Myocyte (in vitro differentiated cells): ENCODE measurements around the gene MAPRE2. TPM values are rescaled to one million over a fixed set of nuclear protein-coding genes. Genes with fewer than 3 reads are reported as not detected.
"Not testable (repeated sequence)": the region's sequence is repeated elsewhere in the genome, so short reads cannot be mapped to it uniquely, and the experiment has no call there.

Experiments used
- DNase-seq: peaks from one replicate; pipeline ENCODE4 v3.0.0-alpha.2; 2012; ENCODE audit warnings: low read depth
- total RNA-seq: library from RNA; depleted of rRNA; stranded (reverse); fragments of >200 nt; gene quantifications from 2 replicates; pipeline ENCODE4 v1.2.3, GENCODE V29; 2014

MAPRE2 gene
- total RNA-seq, 1 donor from 2014 or later, result 38.2 TPM

GRCh38 chr18:35089382-35089781 is 48.2 kb downstream of the MAPRE2 start:
- no peak for DNase-seq

- DNase-seq, result no peak
Observed at GRCh38 chr18:35089891-35090550, 48.8 kb downstream of the MAPRE2 start.

GRCh38 chr18:35091841-35092240 is 50.6 kb downstream of the MAPRE2 start:
- no peak for DNase-seq

- no peak for DNase-seq
Observed at GRCh38 chr18:35095983-35096676, 54.9 kb downstream of the MAPRE2 start.

GRCh38 chr18:35096677-35097011 is 55.4 kb downstream of the MAPRE2 start:
- no peak for DNase-seq

- DNase-seq, result no peak
Observed at GRCh38 chr18:35097195-35097594, 56.0 kb downstream of the MAPRE2 start.

- no peak for DNase-seq
Observed at GRCh38 chr18:35097763-35098162, 56.5 kb downstream of the MAPRE2 start.

- DNase-seq, result no peak
Observed at GRCh38 chr18:35099911-35100310, 58.7 kb downstream of the MAPRE2 start.

- no peak for DNase-seq
Observed at GRCh38 chr18:35104391-35105051, 63.3 kb downstream of the MAPRE2 start.

GRCh38 chr18:35106013-35106844 is 65.0 kb downstream of the MAPRE2 start:
- no peak for DNase-seq

GRCh38 chr18:35106845-35107148 is 65.6 kb downstream of the MAPRE2 start:
- no peak for DNase-seq

- DNase-seq, result no peak
Observed at GRCh38 chr18:35107216-35107615, 66.0 kb downstream of the MAPRE2 start.

GRCh38 chr18:35108088-35108487 is 66.9 kb downstream of the MAPRE2 start:
- DNase-seq, result not testable (repeated sequence)

GRCh38 chr18:35110059-35110458 is 68.8 kb downstream of the MAPRE2 start:
- no peak for DNase-seq

- no peak for DNase-seq
Observed at GRCh38 chr18:35110554-35111485, 69.6 kb downstream of the MAPRE2 start.

- no peak for DNase-seq
Observed at GRCh38 chr18:35112696-35113095, 71.5 kb downstream of the MAPRE2 start.

- DNase-seq, result no peak
Observed at GRCh38 chr18:35114305-35114704, 73.1 kb downstream of the MAPRE2 start.

- DNase-seq, result no peak
Observed at GRCh38 chr18:35116784-35117318, 75.6 kb downstream of the MAPRE2 start.

GRCh38 chr18:35117372-35117771 is 76.2 kb downstream of the MAPRE2 start:
- DNase-seq, result peak; percentile 19

- peak; percentile 82 for DNase-seq
Observed at GRCh38 chr18:35117951-35118411, 76.8 kb downstream of the MAPRE2 start.
